ENCODE measurements around the gene ZNF608. TPM values are rescaled to one million over a fixed set of nuclear protein-coding genes. Genes with fewer than 3 reads are reported as not detected.

ZNF608 gene
- total and polyA plus RNA-seq, 9 donors, result 7.5 to 26.8 (median 12.7) TPM

DNA sequence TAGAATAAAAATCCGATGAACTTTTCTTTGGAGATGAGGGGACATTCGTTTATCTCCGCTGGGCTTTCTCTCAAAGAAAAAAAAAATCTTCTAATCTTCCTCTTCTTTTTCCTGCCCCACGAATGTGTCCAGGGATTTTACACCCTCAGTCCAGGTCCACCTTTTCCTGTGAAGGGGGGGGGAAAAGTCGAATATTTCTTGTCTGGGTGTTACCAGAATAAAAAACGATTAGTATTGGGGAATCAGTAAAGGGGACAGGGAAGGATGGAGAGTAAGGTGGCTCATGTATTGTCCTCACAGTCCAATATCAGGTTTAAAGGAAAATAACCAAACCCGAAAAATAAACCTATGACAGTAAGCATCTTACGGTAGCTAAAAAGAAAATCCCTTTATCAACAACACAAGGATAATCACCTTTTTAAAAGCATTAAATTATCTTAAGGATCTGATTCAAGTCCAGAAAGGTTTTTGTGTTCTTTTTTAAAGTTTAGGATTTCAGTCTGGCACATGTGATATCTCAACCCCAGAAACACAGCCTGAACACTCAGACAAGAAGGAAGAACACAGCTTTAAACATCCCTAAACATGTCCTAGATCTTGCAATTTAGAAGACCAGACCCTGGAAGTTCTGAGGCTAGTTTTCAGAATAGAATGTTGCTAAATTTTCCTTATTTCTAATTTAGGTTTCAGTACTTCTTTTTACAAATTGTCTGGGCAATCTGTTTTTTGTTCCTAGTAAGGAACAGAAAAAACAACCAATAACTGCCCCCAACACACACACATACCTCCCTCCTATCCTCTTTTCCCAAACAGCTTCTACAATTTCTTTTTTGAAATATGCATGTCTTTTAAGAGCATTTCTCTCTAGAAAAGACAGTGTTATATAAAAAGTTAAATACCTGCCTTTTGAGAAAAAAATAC lies 1.2 kb downstream of the ZNF608 start:
- intact Hi-C loops (cut with DNase I), result loop anchor here in 1 of 4 donors (10.0 kb wide), 1 partner anchor 90 kb away; no protein-coding TSS in a partner anchor
- 25 to 47% (median 28%) methylated on average over 8 of the region's 8 CpGs for WGBS, 3 donors
- Histone ChIP-seq H3K27ac (peak overlapping the region in 1 of 2 donors; percentile 87), H3K4me3 (peak overlapping the region; percentile 69), H3K9me3 (no peaks in the 10 kb centered on the region), H3K36me3 (no peaks in the 10 kb centered on the region), H3K4me1 (ENCODE audit: insufficient read depth) (peaks cover 10% of the 10 kb centered on the region), H3K27me3 (no peaks in the 10 kb centered on the region)
- no peak for DNase-seq
- TF ChIP-seq, protein P1, sequence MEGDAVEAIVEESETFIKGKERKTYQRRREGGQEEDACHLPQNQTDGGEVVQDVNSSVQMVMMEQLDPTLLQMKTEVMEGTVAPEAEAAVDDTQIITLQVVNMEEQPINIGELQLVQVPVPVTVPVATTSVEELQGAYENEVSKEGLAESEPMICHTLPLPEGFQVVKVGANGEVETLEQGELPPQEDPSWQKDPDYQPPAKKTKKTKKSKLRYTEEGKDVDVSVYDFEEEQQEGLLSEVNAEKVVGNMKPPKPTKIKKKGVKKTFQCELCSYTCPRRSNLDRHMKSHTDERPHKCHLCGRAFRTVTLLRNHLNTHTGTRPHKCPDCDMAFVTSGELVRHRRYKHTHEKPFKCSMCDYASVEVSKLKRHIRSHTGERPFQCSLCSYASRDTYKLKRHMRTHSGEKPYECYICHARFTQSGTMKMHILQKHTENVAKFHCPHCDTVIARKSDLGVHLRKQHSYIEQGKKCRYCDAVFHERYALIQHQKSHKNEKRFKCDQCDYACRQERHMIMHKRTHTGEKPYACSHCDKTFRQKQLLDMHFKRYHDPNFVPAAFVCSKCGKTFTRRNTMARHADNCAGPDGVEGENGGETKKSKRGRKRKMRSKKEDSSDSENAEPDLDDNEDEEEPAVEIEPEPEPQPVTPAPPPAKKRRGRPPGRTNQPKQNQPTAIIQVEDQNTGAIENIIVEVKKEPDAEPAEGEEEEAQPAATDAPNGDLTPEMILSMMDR (IDR thresholded peaks at IDR 0.05), result no peak
- TF ChIP-seq EP300 (IDR thresholded peaks at IDR 0.05), result no peak
- no peak for TF ChIP-seq POLR2A (IDR thresholded peaks at IDR 0.05)

DNA sequence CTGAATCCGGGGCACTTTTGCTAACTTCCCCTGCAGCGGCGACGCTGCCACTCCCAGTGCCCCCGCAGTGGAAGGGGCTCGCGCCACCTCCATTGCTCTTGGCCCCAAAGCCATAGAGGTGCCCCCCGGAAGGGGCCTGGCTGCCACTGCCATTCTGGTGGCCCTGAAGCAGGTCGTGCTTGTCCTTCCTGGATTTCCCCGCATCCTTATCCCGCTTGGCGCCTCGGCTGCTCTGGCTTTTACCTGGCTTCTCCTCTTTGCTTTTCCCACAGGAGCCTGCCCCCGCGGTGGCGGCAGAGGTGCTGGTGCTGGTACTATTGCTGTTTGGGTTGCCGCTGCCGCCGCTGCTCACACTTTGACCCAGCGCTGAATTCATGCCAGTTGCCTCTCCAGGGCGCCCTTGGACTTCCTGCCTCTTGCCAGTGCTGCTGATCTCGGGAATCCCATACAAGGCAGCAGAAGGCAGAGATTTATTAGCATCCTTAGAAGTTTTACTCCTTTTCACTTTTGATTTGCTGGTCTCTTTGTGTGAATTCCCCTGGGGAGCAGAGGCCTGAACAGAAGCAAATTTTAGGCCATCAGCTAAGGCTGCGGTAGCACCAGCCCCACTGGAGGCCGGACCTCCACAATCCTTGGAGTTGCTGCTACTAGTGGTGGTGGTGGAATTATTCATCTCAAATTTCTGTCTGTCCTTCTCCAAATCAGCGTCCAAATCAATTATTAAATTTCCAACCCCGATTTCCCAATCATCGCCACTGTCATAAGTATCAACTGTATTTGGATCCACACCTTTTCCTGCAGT lies 2.1 kb downstream of the ZNF608 start:
- Histone ChIP-seq H3K36me3 (no peaks in the 10 kb centered on the region), H3K27ac (peak overlapping the region in 1 of 2 donors; percentile 14), H3K4me3 (peak overlapping the region; percentile 69), H3K9me3 (no peaks in the 10 kb centered on the region), H3K4me1 (ENCODE audit: insufficient read depth) (peaks cover 10% of the 10 kb centered on the region), H3K27me3 (no peaks in the 10 kb centered on the region)
- TF ChIP-seq EP300 (IDR thresholded peaks at IDR 0.05), result no peak
- TF ChIP-seq, protein P1 (IDR thresholded peaks at IDR 0.05), result no peak
- TF ChIP-seq POLR2A (IDR thresholded peaks at IDR 0.05), result no peak
- WGBS, 3 donors, result 11 to 34% (median 13%) methylated on average over 27 of the region's 27 CpGs
- peak; percentile 48 to 74 (median 67) for DNase-seq
- intact Hi-C loops (cut with DNase I), result loop anchor here in 2 of 4 donors (5.0 to 10.0 kb wide), 2 partner anchors 87 to 90 kb away; no protein-coding TSS in a partner anchor

DNA sequence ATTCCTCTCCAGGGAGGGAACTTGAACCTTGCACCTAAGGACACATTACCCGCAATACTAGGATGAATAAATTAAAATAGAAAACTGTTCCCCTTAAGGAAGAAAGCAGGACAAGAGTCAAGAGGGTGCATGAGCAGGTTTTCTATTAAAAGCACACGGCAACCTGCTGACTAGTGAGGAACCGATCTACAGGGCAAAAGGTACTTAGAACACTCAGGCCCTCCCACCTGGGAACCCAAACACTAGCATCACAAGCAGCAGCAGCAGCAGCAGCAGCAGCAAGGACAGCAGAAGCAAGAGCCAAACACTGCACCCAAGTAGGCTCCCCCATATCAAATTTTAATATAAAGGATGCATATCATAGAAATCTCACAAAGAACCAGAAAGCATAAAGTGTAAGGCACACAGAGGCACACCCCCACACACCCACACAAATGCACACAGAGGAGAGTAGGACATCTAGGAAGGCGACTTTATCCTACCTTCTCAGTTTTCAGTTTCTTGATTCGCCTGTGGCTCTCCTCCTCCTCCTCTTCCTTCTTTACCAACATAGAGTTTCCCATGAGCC lies 2.8 kb downstream of the ZNF608 start:
- H3K4me1 ChIP-seq (ENCODE audit: insufficient read depth), result peaks cover 10% of the 10 kb centered on the region
- DNase-seq, result no peak
- H3K27ac ChIP-seq, result peak overlapping the region in 1 of 2 donors; percentile 14
- no peaks in the 10 kb centered on the region for H3K27me3 ChIP-seq
- no peaks in the 10 kb centered on the region for H3K36me3 ChIP-seq
- TF ChIP-seq EP300 (IDR thresholded peaks at IDR 0.05) (no peak), POLR2A (IDR thresholded peaks at IDR 0.05) (no peak)
- TF ChIP-seq, protein P1 (IDR thresholded peaks at IDR 0.05), result no peak
- intact Hi-C loops (cut with DNase I), result loop anchor here in 2 of 4 donors (5.0 to 10.0 kb wide), 2 partner anchors 86 to 89 kb away; no protein-coding TSS in a partner anchor
- 10 to 25% (median 14%) methylated on average over 5 of the region's 5 CpGs for WGBS, 3 donors
- H3K9me3 ChIP-seq, result no peaks in the 10 kb centered on the region
- peak overlapping the region; percentile 69 for H3K4me3 ChIP-seq

Measured in ovary (tissue), 9 donors.